Astrocyte of the cerebellum (primary cell): ENCODE data around the gene HTD2.
A peak's percentile ranks its signal among the peaks of the same experiment; 100 is the strongest.

Source experiments
- DNase-seq: peaks from one replicate; pipeline ENCODE4 v3.0.0-alpha.2; 2011; ENCODE audit warnings: low read depth
- H3K4me3 ChIP-seq: 2 replicates; pipeline ENCODE4 v1.5.1; 2011; ENCODE audit warnings: mild to moderate bottlenecking, low read depth, low read length, moderate library complexity
- CTCF ChIP-seq: IDR thresholded peaks from 2 replicates; pipeline ENCODE4 v1.5.1; 2012; ENCODE audit warnings: low read length, low read depth, moderate library complexity, mild to moderate bottlenecking; ENCODE audit errors: missing control alignments
- in situ Hi-C: cut with HindIII; loops from 2 replicates; pipeline ENCODE4 v1.10.0; 2017; ENCODE audit warnings: low sequenced_read_pairs

HTD2 gene

GRCh38 chr3:58331593-58332152 is 25.4 kb downstream of the HTD2 start:
- no peak for TF ChIP-seq CTCF
- H3K4me3 ChIP-seq = no peak overlapping the region
- in situ Hi-C loops = no loop called here
- DNase-seq = no peak

- no peak for DNase-seq
- TF ChIP-seq CTCF = peak; percentile 6
- in situ Hi-C loops = no loop called here
- H3K4me3 ChIP-seq = peak within 1 kb of the TSS; percentile 76
These were observed 26.4 kb downstream of the HTD2 start, which contains the start of gene PXK for GRCh38 chr3:58332575-58333188. PXK (plus strand) TSS chr3:58332892; CDS start chr3:58332989, 97 bp downstream.

GRCh38 chr3:58333206-58334012 is 27.1 kb downstream of the HTD2 start:
- in situ Hi-C loops = no loop called here
- peak; percentile 22 for TF ChIP-seq CTCF
- DNase-seq = no peak
- H3K4me3 ChIP-seq = peak overlapping the region; percentile 76

GRCh38 chr3:58334013-58334321 is 27.6 kb downstream of the HTD2 start:
- in situ Hi-C loops = no loop called here
- DNase-seq = no peak
- no peak for TF ChIP-seq CTCF
- peak overlapping the region; percentile 76 for H3K4me3 ChIP-seq

GRCh38 chr3:58334506-58334884 is 28.2 kb downstream of the HTD2 start:
- in situ Hi-C loops = no loop called here
- TF ChIP-seq CTCF = no peak
- DNase-seq = no peak
- H3K4me3 ChIP-seq = peak overlapping the region; percentile 76

GRCh38 chr3:58335652-58335947 is 29.3 kb downstream of the HTD2 start:
- in situ Hi-C loops = loop anchor here (5.0 kb wide), 1 partner anchor 42 kb away; no protein-coding TSS in a partner anchor
- no peak overlapping the region for H3K4me3 ChIP-seq
- DNase-seq = no peak
- TF ChIP-seq CTCF = no peak
